Vagina (tissue), 2 donors: ENCODE measurements around the gene STK10. TPM values are rescaled to one million over a fixed set of nuclear protein-coding genes. Genes with fewer than 3 reads are reported as not detected.

Experiments used
- DNase-seq, 2 donors: peaks; one replicate each; pipeline ENCODE4 v3.0.0-alpha.2; 2017; ENCODE audit errors: extremely low spot score in 2 of 2
- H3K27ac ChIP-seq: fragments of 200-600 bp; sonication (generic); one replicate; pipeline ENCODE4 v1.5.1; 2019
- H3K27me3 ChIP-seq: fragments of 200-600 bp; sonication (generic); one replicate; pipeline ENCODE4 v1.5.1; 2019
- H3K36me3 ChIP-seq, 2 donors: fragments of 200-600 bp; sonication (generic); one replicate each; pipeline ENCODE4 v1.5.1; 2017 to 2019
- H3K4me1 ChIP-seq: fragments of 200-600 bp; sonication (generic); one replicate; pipeline ENCODE4 v1.5.1; 2019
- H3K4me3 ChIP-seq, 2 donors: fragments of 200-600 bp; sonication (generic); 1 replicate in 1 of 2; 2 replicates in 1 of 2; pipeline ENCODE4 v1.5.1; 2016 to 2019
- H3K9me3 ChIP-seq: fragments of 200-600 bp; sonication (generic); one replicate; pipeline ENCODE4 v1.5.1; 2019
- POLR2A ChIP-seq, 2 donors: fragments of 450-650 bp; IDR thresholded peaks; one replicate each; pipeline ENCODE4 v1.6.1; 2017; ENCODE audit warnings: antibody characterized with exemption in 2 of 2, mild to moderate bottlenecking in 2 of 2, moderate library complexity in 2 of 2
- POLR2AphosphoS5 ChIP-seq, 2 donors: sonication (generic); formaldehyde crosslinking; IDR thresholded peaks; one replicate each; pipeline ENCODE4 v1.9.0; 2017; ENCODE audit warnings: antibody characterized with exemption in 2 of 2, mild to moderate bottlenecking in 2 of 2, low read depth in 1 of 2; ENCODE audit not compliant: insufficient read depth in 1 of 2
- intact Hi-C: fragments of 100-400 bp; cut with DNase I; formaldehyde crosslinking; loops from one replicate; pipeline ENCODE4 v1.15.1; 2023
- total RNA-seq: library from RNA; depleted of rRNA; stranded (reverse); fragments of >200 nt; gene quantifications from one replicate; pipeline ENCODE4 v1.2.3, GENCODE V29; 2016
- TF ChIP-seq, protein P1 (sequence below), 3 experiments: fragments of 450-650 bp in 2 of 3; fragments of 200-600 bp in 1 of 3; sonication (generic) in 1 of 3; IDR thresholded peaks; one replicate each; pipeline ENCODE4 v1.5.1; 2017 to 2019; ENCODE audit warnings: antibody characterized with exemption in 3 of 3, mild to moderate bottlenecking in 2 of 3, moderate library complexity in 2 of 3

The STK10 gene
- total RNA-seq, 1 donor from 2014 or later: 33.9 TPM

GRCh38 chr5:172085738-172086137 is 102.3 kb downstream of the STK10 start:
- Histone ChIP-seq H3K27ac (no peak overlapping the region), H3K9me3 (no peaks in the 10 kb centered on the region), H3K4me3 (no peak overlapping the region), H3K36me3 (peaks cover 0 to 13% of the 10 kb centered on the region in 2 donors), H3K27me3 (no peaks in the 10 kb centered on the region), H3K4me1 (no peaks in the 10 kb centered on the region)
- TF ChIP-seq, protein P1, sequence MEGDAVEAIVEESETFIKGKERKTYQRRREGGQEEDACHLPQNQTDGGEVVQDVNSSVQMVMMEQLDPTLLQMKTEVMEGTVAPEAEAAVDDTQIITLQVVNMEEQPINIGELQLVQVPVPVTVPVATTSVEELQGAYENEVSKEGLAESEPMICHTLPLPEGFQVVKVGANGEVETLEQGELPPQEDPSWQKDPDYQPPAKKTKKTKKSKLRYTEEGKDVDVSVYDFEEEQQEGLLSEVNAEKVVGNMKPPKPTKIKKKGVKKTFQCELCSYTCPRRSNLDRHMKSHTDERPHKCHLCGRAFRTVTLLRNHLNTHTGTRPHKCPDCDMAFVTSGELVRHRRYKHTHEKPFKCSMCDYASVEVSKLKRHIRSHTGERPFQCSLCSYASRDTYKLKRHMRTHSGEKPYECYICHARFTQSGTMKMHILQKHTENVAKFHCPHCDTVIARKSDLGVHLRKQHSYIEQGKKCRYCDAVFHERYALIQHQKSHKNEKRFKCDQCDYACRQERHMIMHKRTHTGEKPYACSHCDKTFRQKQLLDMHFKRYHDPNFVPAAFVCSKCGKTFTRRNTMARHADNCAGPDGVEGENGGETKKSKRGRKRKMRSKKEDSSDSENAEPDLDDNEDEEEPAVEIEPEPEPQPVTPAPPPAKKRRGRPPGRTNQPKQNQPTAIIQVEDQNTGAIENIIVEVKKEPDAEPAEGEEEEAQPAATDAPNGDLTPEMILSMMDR (IDR thresholded peaks at IDR 0.05): no peak
- no peak for TF ChIP-seq POLR2AphosphoS5 (IDR thresholded peaks at IDR 0.05; ENCODE audit: insufficient read depth in 1 of 2, low read depth in 1 of 2)
- no peak for TF ChIP-seq POLR2A (IDR thresholded peaks at IDR 0.05)
- intact Hi-C loops: no loop called here
- DNase-seq: no peak

DNA sequence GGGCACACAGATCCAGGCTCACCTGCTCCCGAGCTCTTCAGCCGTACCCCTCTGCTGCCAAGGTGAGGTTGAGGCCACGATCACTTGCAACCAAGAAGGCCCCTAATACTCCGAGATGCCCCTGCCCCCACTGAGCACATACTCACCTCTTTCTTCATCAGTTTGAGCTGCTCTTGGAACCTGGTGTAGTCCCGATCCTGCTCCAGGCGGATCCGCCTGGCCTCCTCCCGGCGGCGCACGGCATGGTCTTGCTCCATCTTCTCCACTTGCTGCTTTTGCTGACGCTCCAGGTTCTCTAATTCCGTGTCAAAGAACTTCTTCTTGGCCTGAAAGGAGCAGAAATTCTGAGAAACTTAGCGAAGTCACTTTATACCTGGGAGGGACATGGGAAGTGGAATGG is 105.8 kb downstream of the STK10 start:
- Histone ChIP-seq H3K36me3 (peaks cover 0 to 13% of the 10 kb centered on the region in 2 donors), H3K27me3 (no peaks in the 10 kb centered on the region), H3K4me3 (no peak overlapping the region), H3K4me1 (peaks cover 20% of the 10 kb centered on the region), H3K27ac (no peak overlapping the region), H3K9me3 (no peaks in the 10 kb centered on the region)
- DNase-seq: no peak
- TF ChIP-seq POLR2AphosphoS5 (IDR thresholded peaks at IDR 0.05; ENCODE audit: insufficient read depth in 1 of 2, low read depth in 1 of 2): no peak
- TF ChIP-seq, protein P1 (IDR thresholded peaks at IDR 0.05): no peak
- no peak for TF ChIP-seq POLR2A (IDR thresholded peaks at IDR 0.05)
- intact Hi-C loops: no loop called here

DNA sequence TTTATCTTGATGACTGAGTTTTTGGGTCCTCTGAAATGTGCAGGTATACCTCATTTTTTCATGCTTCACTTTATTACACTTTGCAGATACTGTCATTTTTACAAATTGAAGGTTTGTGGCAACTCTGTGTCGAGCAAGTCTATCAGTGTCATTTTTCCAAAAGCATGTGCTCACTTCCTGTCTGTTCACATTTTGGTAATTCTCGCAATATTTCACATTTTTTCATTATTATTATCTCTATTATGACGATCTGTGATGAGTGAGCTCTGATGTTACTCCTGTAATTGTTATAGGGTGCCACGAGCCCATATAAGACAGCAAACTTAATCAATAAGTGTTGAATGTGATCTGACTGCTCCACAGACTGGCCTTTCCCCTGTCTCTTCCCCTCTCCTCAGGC is 108.1 kb downstream of the STK10 start:
- intact Hi-C loops: no loop called here
- DNase-seq: no peak
- Histone ChIP-seq H3K4me1 (peaks cover 27% of the 10 kb centered on the region), H3K36me3 (peaks cover 0 to 13% of the 10 kb centered on the region in 2 donors), H3K4me3 (no peak overlapping the region), H3K27ac (no peak overlapping the region), H3K9me3 (no peaks in the 10 kb centered on the region), H3K27me3 (no peaks in the 10 kb centered on the region)
- TF ChIP-seq POLR2A (IDR thresholded peaks at IDR 0.05): no peak
- TF ChIP-seq, protein P1 (IDR thresholded peaks at IDR 0.05): no peak
- no peak for TF ChIP-seq POLR2AphosphoS5 (IDR thresholded peaks at IDR 0.05; ENCODE audit: insufficient read depth in 1 of 2, low read depth in 1 of 2)

DNA sequence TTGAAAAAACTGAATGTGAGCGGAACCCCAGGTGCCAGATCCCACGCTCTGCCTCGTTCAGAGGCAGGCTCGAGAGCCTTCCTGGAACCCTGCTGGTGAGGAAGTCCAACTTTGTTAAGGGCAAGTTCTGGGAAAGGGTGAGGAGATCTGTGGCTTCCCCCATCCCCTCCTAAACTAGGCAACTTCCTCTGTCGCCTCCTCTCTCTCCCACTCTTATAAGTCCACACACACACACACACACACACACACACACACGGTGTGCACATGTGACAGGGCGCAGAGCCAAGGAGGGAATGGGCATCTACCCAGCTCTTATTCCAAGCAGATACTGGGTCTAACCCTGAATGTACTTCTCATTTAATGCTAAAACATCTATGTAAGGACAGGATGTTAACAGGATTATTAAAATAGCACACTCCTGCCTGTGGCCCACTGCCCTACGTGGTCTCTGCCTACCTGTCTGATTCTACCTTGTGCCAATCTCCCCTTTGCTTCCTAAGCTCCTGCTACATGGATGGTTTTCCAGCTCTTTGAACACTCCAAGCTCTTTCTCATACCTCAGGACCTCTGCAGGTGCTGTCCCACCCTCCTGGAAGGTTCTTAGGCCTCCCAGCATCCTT is 109.2 kb downstream of the STK10 start:
- Histone ChIP-seq H3K27ac (no peak overlapping the region), H3K4me3 (no peak overlapping the region), H3K27me3 (no peaks in the 10 kb centered on the region), H3K4me1 (peaks cover 27% of the 10 kb centered on the region), H3K36me3 (peaks cover 0 to 13% of the 10 kb centered on the region in 2 donors), H3K9me3 (no peaks in the 10 kb centered on the region)
- intact Hi-C loops: no loop called here
- TF ChIP-seq POLR2A (IDR thresholded peaks at IDR 0.05) (no peak), POLR2AphosphoS5 (IDR thresholded peaks at IDR 0.05; ENCODE audit: insufficient read depth in 1 of 2, low read depth in 1 of 2) (no peak)
- TF ChIP-seq, protein P1 (IDR thresholded peaks at IDR 0.05): no peak
- DNase-seq: no peak

GRCh38 chr5:172077664-172078425 is 110.2 kb downstream of the STK10 start:
- intact Hi-C loops: no loop called here
- Histone ChIP-seq H3K36me3 (peaks cover 0 to 12% of the 10 kb centered on the region in 2 donors), H3K4me1 (peaks cover 27% of the 10 kb centered on the region), H3K27me3 (no peaks in the 10 kb centered on the region), H3K9me3 (no peaks in the 10 kb centered on the region), H3K4me3 (no peak overlapping the region), H3K27ac (peak overlapping the region; percentile 59)
- TF ChIP-seq, protein P1 (IDR thresholded peaks at IDR 0.05): no peak
- no peak for TF ChIP-seq POLR2A (IDR thresholded peaks at IDR 0.05)
- no peak for TF ChIP-seq POLR2AphosphoS5 (IDR thresholded peaks at IDR 0.05; ENCODE audit: insufficient read depth in 1 of 2, low read depth in 1 of 2)
- no peak for DNase-seq
